ENCODE measurements around the gene BARX2. TPM values are rescaled to one million over a fixed set of nuclear protein-coding genes. Genes with fewer than 3 reads are reported as not detected.

The BARX2 gene
- total RNA-seq, 4 donors from 2014 or later, result not detected

DNA sequence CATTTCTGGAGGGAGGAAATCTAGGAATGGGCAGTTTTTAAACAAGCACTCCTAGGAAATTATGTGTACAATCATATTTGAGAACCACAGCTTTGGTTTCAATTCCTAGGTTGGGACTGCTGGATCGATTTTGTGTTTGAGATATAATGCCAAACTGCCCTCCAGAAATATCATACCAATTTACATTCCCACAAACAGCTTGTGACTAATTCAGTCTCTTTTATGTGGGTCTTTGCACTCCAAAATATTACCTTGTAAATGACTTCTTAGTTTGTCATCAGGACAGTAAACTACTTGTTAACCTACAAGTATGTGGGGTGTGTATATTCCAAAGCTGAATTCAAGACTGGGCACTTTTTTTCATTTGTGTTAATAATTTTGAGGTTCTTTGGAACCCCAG lies 9.8 kb upstream of the BARX2 start:
- intact Hi-C loops (cut with DNase I), result loop anchor here (5.0 kb wide), 1 partner anchor 386 kb away; no protein-coding TSS in a partner anchor
- TF ChIP-seq POLR2A (IDR thresholded peaks at IDR 0.05; ENCODE audit: low read depth) (no peak), CTCF (IDR thresholded peaks at IDR 0.05) (no peak), EP300 (IDR thresholded peaks at IDR 0.05) (no peak), POLR2AphosphoS5 (IDR thresholded peaks at IDR 0.05) (no peak)
- Histone ChIP-seq H3K4me3 (no peak overlapping the region), H3K4me1 (peaks cover 0 to 6% (median 3%) of the 10 kb centered on the region in 4 donors), H3K27ac (replicated peaks in 1 of 4) (no peak overlapping the region), H3K36me3 (no peaks in the 10 kb centered on the region), H3K27me3 (peaks cover 0 to 78% (median 12%) of the 10 kb centered on the region in 4 donors), H3K9me3 (no peaks in the 10 kb centered on the region)
- WGBS, result 80% methylated on average over 1 of the region's 1 CpG
- DNase-seq (ENCODE audit: extremely low spot score), result no peak

DNA sequence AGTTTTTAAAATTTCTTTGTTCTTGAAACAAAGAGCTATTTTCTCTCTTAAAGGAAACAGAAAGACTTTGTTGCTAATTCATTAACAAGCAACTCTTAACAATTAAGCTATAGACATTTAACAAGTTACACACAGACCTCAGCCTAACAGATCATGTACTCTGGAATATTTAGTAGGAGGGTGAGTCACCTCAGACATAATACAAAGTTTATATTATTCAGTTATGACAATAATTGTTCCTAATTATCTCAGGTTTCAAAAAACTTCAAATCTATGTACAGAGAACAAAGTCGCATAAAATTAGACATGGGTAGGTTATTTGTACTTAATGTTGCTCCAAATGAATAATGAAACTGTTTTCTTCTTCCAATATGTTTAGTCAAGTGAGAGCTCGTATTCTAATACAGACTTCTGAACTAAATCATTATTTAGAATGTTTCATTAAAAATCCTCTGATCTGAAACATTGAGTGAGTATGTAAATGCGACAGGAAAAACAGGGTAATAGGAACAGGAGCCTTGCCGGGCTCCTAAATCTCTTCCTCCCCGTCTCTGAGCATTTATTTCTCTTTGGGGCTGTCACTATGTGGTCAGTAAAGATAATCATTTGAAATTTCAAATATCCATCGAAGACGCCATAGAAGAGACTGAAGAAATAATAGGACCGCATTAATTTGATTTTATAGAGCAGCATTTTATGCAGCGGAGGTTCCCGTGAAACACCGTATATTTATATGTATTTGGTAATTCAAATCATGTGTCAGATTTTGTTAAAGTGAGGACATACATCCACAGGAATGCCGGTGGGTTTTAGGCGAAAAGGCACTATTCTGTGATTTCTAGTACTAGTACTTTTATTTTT lies 8.7 kb upstream of the BARX2 start:
- no peak for DNase-seq (ENCODE audit: extremely low spot score)
- Histone ChIP-seq H3K4me3 (no peak overlapping the region), H3K36me3 (no peaks in the 10 kb centered on the region), H3K27ac (replicated peaks in 1 of 4) (no peak overlapping the region), H3K9me3 (no peaks in the 10 kb centered on the region), H3K4me1 (peaks cover 0 to 6% (median 3%) of the 10 kb centered on the region in 4 donors), H3K27me3 (peaks cover 0 to 84% (median 17%) of the 10 kb centered on the region in 4 donors)
- intact Hi-C loops (cut with DNase I), result loop anchor here (5.0 kb wide), 1 partner anchor 385 kb away; no protein-coding TSS in a partner anchor
- TF ChIP-seq POLR2AphosphoS5 (IDR thresholded peaks at IDR 0.05), result no peak
- no peak for TF ChIP-seq CTCF (IDR thresholded peaks at IDR 0.05)
- TF ChIP-seq POLR2A (IDR thresholded peaks at IDR 0.05; ENCODE audit: low read depth), result no peak
- TF ChIP-seq EP300 (IDR thresholded peaks at IDR 0.05), result no peak
- WGBS, result 81% methylated on average over 13 of the region's 13 CpGs

DNA sequence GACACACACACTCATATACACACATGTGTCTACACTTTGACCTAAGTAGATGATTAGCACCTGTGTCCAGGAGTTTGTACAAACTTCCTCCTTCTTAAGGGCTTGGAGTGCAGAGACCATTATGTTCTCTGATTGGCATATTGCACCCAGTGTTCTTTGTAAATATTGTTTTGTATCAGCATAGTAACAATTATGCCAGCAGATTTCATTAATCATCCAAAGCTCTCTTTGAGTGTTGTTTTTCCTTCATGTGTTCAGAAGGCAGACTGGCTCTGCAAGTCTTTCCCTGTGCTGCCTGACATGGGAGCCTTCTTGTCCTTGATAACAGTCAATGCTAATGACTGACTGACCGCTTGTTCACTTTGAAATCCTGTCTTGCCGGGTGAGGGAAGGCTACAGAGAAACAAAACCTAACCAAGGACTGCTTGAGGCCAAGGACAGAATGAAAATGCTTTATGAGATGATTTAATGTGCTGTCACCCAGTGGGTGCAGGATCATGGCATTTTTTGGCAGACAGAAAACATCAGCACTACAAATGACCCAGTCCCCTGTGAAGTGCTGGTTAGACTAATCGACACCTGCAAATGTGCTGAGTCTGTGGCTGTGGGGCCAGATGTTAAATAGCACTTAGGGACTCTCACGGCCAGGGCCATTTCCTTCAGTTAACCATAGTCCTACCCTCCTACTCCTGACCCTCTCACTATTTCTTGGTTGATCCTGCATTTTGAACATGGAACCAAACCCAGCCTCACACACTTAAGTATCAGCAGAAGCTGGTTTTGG lies 6.6 kb upstream of the BARX2 start:
- Histone ChIP-seq H3K36me3 (no peaks in the 10 kb centered on the region), H3K9me3 (no peaks in the 10 kb centered on the region), H3K4me3 (no peak overlapping the region), H3K27ac (replicated peaks in 1 of 4) (no peak overlapping the region), H3K4me1 (peaks cover 12 to 24% (median 18%) of the 10 kb centered on the region in 4 donors), H3K27me3 (peaks cover 0 to 85% (median 26%) of the 10 kb centered on the region in 4 donors)
- intact Hi-C loops (cut with DNase I), result loop anchor here (5.0 kb wide), 1 partner anchor 383 kb away; no protein-coding TSS in a partner anchor
- no peak for DNase-seq (ENCODE audit: extremely low spot score)
- WGBS, result 40% methylated on average over 4 of the region's 4 CpGs
- TF ChIP-seq POLR2AphosphoS5 (IDR thresholded peaks at IDR 0.05), result no peak
- no peak for TF ChIP-seq EP300 (IDR thresholded peaks at IDR 0.05)
- TF ChIP-seq CTCF (IDR thresholded peaks at IDR 0.05), result no peak
- no peak for TF ChIP-seq POLR2A (IDR thresholded peaks at IDR 0.05; ENCODE audit: low read depth)

DNA sequence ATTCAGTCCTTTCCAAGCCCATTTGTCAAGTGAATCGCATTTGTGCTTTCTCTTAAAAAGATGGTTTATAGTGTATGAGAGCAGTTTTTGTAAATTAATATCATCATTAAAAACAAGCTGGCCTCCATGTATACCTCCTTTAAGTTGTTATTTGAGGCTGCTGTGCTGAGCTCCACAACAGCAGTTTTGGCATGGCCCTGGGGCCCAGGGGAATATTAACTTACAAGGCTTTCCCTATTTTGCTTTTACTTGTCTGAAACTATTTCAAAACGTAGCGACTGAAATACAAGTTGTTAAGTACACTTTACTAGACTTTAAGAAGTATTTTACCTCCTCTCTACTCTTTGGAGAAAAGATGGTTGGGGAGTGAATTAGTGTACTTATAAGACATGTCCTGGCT lies 4.9 kb upstream of the BARX2 start:
- Histone ChIP-seq H3K27ac (replicated peaks in 1 of 4) (no peak overlapping the region), H3K27me3 (peaks cover 0 to 88% (median 36%) of the 10 kb centered on the region in 4 donors), H3K4me1 (peaks cover 18 to 37% (median 33%) of the 10 kb centered on the region in 4 donors), H3K36me3 (no peaks in the 10 kb centered on the region), H3K9me3 (no peaks in the 10 kb centered on the region), H3K4me3 (no peak overlapping the region)
- intact Hi-C loops (cut with DNase I), result no loop called here
- TF ChIP-seq CTCF (IDR thresholded peaks at IDR 0.05) (no peak), EP300 (IDR thresholded peaks at IDR 0.05) (no peak), POLR2AphosphoS5 (IDR thresholded peaks at IDR 0.05) (no peak), POLR2A (IDR thresholded peaks at IDR 0.05; ENCODE audit: low read depth) (no peak)
- no peak for DNase-seq (ENCODE audit: extremely low spot score)
- WGBS, result 83% methylated on average over 3 of the region's 3 CpGs

Measured in esophagus muscularis mucosa (tissue), 4 donors.